Gastrocnemius medialis (tissue), 4 donors: ENCODE results near the gene NDUFB10.

Source experiments
- CTCF ChIP-seq, 5 experiments: fragments of 450-650 bp in 3 of 5; fragments of 200-600 bp in 2 of 5; sonication (generic) in 2 of 5; IDR thresholded peaks in 4 of 5; conservative IDR thresholded peaks in 1 of 5; 1 replicate in 4 of 5; 2 replicates in 1 of 5; pipeline ENCODE4 v1.5.1; 2016 to 2019; ENCODE audit warnings: antibody characterized with exemption in 5 of 5, mild to moderate bottlenecking in 3 of 5, moderate library complexity in 3 of 5
- POLR2A ChIP-seq, 2 donors: fragments of 450-650 bp; IDR thresholded peaks; one replicate each; pipeline ENCODE4 v1.6.1; 2017; ENCODE audit warnings: antibody characterized with exemption in 2 of 2, mild to moderate bottlenecking in 2 of 2, moderate library complexity in 2 of 2

- TF ChIP-seq CTCF (IDR thresholded peaks at IDR 0.05 in 4 of 5, conservative IDR thresholded peaks at IDR 0.05 in 1 of 5) = no peak
- TF ChIP-seq POLR2A (IDR thresholded peaks at IDR 0.05) = no peak
These were observed 25.2 kb downstream of the NDUFB10 start for GRCh38 chr16:1984347-1985225.
